NCI-H146 treated with DMSO at 0.1 percent for 48 hours (cell line): ENCODE measurements around the gene MICALL2.

ENCODE experiments used
- DNase-seq: peaks from one replicate; lab custom pipeline; 2025; ENCODE audit not compliant: unreplicated experiment; lab: John Stamatoyannopoulos, UW

The MICALL2 gene

DNA sequence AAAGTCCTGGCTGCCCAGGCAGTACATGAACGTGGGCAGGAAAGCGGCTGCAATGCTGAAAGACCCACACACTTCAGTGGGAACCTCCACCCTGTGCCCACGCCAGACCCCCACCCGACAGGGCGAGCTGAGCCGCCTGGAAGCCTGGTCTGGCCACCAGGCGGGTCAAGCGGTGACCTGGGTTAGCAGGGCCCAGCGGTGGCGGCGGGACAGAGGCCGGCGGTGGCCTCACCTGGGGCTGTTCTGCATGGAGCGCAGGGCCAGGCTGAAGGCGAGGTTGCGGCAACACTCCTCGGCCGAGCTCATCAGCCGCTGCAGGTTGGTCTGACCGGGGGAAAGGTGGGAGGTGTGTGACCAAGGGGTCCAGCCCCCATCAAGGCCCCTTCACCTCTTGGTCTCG is 11.6 kb upstream of the MICALL2 start:
- no peak for DNase-seq

DNA sequence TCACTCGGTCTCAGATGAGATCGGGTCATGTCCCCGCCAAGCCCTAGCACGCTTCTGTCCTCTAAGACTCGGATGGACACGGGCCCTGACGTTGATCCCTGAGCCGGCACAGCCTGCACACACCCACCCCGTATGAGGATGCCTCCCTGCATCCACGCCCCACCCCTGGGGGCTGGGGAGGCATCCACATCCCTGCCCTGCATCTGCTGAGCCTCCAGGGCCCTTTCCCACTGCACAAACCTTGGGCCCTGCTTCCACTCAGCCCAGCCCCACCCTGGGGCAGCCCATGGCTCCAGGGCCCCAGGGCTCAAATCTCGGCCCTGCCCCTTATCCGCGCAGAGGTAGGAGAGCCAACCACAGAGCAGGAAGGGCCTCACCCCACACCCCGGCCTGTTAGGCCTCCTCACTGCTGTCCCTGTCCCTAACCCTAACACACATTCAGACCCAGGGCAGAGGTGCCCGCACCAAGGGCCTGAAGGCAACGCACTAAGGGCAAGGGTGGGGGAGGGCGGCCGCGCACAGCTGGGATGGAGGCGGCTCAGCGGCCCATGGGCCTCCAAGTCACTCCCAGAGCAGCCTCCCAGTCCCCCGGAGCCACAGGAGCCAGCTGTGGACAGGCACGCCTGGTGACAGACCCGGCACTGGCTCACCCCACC is 9.5 kb upstream of the MICALL2 start:
- no peak for DNase-seq

DNA sequence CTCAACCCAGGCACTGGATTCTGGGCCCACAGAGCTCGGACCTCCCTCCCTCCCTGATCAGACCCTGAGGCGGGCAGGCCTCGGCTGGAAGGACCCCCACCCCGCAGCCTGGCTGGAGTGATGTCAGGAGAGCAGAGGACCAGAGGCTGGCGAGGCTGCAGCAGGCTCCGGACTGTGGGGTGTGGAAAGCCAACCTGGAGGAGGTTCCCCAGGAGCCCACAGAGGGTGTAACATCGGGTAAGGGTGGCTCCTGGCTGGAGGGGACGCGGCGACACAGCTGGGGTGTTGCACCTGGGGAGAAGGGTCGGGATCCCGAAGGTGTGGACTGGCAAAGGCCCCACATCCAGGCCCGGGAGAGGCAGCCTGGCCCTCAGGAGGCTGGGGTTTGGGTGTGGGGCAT is 8.9 kb upstream of the MICALL2 start:
- DNase-seq = no peak

DNA sequence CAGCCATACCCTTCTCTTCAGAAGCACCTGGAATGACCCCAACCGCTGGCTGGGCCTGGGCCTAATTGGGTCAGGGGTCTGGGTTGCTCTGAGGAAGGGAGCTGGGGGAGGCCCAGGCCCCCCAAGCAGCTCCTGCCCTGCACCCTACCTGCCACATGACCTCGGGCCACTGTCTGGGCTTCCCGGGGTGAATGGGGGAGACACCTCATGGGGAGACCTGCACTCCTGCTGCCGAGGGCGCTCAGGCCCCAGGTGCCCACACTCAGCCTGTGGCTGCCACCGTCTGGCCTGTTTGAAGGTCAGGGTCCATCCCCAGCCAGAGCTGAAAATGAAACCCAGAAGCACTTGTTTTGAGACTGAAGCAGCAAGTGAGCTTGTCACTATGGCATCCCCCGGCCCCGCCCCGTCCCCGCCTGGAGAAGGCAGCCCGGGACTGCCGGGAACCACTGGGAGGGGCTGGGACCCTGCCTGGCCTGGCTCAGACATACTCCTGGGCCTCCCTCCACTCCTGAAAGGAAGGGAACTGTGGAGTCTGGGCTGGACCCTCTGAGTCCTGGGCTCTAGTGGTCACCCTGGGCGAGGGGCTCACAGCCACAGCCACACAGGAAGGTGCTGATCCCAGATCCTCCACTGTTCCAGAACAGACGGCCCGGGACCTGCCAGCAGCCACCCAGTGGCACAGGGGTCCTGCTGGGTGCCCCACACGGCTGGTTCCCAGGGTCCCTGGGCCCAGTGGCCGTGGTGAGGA is 7.4 kb upstream of the MICALL2 start:
- no peak for DNase-seq

DNA sequence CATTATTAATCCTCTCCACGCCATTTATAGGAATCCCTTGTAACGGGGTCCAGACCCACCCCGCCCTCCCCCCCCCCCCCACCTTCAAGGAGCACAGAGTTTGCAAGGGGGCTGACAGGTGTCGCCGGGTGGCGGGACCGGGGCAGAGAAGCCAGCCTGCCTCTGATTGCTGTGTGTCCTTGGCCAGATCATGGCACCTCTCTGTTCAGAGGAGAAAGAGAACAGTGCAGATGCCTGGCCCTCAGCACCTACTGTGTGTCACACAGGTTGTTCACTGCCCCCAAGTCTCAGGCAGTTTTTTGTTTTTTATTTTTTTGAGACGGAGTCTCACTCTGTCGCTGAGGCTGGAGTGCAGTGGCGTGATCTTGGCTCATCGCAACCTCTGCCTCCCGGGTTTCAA is 5.4 kb upstream of the MICALL2 start:
- no peak for DNase-seq

DNA sequence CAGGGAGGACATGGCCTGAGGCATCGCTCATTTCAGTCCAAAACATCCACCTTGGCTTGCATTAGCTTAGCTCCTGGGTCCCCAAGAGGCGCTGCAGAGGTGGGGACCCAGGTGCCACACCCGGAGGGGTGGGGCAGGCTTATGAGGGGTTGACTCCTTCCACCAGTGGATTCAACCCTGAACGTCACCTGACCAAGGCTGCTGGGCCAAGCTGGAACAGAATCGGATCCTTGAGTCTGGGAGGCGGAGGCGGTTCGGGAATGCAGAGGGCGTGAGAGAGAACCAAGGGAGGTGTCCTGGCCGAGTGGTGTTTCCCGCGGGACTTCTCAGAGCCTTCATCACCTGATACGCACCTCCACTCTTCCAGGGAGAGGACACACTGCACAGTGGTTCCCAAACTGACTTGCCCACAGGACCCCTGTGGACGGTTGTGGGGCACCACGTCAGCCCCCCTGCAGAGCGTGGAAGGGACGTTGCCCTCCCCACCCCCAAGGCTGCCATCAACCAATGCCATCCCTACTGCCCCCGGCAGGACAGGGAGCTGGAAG is 4.5 kb upstream of the MICALL2 start:
- DNase-seq = no peak

DNA sequence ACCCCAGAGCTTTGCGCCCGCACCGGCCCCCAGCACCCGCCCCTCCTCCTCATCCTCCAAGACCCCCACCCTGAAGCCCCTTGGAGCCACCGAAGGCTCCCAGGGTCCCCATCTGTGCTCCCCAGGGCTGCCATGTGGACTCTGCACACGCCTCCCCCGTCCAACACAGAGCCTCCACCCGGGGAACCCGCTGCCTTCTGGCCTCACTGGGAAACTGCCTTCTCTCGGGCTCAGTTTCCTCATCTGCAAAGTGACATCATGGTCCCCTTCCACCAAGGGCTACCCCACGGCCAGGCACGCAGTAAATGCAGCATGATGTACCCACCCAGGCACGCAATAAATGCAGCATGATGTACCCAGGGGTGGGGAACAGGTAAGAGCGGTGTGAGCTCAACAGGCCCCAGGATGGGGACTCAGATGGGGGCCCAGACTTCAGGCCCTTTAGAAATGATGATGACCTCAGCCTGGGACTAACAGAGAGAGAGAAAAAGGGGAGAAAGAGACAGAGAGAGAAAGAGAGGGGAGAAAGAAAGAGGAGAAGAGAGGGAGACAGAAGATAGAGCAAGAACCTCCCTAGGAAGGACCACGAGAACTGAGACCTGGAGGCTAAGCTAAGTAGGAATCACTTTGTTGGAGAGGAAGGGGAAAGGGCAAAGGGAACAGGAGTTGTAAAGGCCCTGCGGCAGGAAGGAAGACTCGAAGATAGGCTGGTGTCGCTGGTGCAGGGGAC is 2.5 kb upstream of the MICALL2 start:
- DNase-seq = no peak

DNA sequence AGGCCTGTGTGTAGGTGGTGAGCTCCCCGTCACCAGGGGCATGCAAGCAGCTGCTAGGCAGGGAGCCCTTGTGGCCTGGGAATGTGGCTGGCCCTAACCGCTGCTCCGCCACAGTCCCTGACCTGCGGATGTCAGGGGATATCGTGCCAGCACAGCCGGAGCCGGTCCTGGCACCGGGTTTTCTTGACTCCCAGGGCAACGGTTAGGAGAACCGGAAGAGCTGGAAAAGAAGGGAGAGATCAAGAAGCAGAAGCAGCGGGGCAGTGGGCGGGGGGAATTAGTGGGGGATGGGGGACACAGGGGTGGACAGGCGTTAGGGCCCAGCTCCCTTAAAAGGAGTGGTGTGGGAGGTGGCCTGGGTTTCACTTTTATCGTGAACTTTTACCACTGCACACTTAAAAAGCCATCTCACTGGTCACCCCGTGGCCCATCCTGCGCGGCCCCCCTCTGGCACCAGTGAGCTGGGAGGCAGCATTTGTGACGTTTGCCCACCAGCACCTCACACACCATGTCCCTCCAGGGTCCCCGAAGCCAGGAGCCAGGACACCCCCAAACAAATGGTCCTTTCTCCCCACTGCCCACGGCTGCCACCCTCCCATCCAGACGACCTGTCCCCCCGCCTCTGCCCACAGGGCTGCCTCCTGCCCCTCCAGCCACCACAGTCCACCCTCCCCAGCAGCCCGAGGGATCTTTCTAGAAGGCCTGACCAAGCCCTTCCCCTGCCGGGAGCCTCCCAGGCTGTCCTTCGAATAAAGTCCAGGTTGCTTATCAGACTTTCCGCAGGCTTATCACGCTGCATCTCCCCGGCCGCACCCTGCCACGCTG is 1.8 kb upstream of the MICALL2 start:
- no peak for DNase-seq

DNA sequence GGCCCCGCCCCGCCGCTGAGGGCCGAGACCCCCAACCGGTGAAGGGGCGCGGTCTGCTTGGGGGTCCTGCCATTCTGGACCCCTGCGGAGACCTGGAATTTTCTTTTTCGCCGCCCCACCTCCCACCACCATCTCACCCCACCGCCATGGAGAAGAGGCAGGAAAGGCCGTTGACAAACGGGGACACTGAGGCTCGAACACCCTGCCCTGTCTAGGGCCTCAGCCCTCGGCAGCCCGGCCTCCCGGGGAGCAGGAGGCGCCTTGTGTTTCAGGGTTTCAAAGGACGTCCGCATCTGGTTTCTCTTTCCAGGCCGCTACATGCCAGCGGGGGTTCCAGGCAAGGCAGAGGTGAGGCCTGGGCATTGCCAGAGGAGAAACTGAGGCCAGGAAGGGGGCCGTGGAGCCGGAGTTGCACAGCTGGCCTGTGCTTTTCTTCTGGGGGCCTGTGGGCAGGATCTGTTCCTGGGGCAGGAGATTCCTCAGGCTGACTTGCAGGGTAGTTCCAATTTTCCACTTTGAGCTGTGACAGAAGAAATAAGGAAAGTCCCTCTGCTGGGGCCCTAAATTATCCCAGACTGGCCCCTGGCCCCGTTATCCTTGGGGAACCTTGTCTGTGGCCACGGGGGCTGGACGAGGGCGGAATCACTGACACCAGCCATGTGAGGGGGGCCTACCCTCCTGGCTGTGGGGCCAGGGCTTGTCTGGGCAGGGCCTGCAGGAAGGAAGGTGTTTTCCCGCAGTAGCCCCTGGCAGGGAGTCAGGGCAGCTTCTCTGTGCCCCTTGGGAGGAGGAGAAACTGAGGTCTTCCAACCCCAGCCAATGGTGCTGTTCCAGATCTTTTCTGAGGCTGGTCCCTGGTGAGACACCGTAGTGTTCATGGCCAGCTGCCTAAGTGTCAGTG is 900 bp upstream of the MICALL2 start:
- DNase-seq = no peak

DNA sequence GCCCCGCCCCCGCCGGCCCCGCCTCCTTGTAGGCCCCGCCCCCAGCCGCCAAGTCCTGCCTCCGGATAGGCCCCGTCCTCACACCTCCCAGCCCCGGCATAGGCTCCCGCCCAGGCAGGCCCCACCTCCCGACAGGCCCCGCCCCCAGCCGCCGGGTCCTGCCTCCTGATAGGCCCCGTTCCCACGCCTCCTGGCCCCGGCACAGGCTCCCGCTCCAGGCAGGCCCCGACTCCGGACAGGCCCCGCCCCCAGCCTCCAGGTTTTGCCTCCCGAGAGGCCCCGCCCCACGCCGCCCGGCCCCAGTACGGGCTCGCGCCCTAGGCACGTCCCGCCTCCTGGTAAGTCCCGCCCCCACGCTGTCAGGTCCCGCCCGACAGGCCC is 232 bp upstream of the MICALL2 start:
- DNase-seq = peak; percentile 89

DNA sequence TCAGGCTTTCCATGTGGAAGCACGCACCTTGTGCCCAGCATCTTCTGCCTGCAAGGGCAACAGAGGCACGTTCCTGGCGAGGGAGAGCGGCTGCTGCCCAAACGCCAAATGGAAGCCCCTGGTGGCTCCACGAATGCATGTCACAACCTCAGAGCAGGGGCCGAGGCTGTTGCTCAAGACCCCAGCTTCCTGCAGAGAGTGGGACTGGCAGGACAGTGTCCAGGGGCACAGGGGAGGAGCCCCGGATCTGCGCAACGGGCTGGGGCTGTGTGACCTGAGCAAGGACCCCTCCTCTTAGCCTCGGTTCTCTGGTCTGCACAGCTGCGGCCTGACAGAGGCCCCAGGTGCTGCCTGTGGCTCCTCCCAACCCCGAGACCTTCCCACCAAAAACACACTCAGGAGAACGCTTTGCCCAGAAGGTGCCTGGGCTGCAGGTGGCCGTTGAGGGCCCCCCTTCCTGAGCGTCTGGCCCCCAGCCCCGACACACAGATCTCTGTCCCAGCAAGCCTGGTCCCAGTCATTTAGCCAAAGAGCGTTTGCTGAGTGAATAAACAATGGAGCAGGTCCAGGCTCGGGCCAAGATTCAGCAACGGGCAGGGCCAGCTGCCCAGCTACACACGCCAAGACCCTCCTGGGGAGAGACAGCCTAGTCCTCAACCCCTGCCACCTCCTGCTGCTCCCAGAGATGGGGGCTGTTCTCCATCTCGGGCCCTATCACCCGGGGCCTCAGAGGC is 1.2 kb downstream of the MICALL2 start:
- DNase-seq = no peak

DNA sequence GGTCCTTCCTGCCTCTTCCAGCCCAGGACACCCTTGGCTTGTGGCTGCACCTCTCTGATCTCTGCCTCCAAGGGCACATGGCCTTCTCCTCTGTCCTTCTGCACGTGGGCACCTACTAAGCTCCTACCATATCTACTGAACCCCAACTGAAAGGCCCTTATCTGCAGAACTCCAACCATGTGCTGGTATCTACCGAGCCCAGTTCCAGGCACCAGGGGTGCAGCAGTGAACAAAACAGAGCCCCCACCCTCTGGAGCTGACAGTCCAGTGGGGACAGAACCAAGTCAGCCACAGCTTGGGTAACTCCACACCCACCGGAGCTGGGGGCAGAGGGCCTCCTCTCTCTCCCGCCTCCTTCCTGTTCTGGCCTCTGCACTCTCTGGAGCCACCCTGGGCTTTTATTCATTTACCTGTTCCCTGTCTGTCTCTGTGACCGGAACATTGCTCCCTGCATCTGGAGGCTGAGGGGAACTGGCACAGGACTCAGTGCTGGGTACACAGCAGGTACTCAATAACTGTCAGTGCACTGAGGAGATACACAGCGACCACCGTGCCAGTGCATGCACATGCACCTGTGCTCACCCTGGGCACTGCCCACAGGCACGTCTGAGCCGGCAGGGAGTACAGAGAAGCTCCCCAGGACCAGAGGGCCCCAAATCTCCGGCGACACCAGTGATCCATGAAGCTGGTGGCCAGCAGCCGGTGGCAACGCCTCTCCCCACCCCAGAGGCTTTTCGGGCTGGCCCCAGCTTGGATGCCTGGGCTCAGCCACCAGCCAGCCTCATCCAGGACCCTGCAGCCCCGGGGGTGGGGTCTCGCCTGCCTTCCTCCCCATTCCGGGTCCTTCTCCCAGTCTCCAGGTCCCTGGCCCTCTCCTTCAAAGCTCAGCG is 2.0 kb downstream of the MICALL2 start:
- no peak for DNase-seq

DNA sequence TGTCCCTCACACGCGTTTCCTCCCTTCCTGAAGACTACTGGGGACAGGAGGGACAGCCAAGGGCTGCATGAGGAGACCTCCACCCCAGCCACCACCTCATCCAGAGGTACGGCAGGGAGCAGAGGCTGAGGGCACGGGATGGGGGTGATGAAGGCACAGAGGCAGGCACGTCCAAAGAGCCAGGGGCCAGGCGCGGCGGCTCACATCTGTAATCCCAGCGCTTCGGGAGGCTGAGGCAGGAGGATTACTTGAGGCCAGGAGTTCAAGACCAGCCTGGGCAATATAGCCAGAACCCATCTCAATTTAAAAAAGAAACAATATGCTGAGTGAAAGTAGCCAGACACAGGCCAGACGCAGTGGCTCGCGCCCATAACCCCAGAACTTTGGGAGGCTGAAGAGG is 3.3 kb downstream of the MICALL2 start:
- DNase-seq = no peak

DNA sequence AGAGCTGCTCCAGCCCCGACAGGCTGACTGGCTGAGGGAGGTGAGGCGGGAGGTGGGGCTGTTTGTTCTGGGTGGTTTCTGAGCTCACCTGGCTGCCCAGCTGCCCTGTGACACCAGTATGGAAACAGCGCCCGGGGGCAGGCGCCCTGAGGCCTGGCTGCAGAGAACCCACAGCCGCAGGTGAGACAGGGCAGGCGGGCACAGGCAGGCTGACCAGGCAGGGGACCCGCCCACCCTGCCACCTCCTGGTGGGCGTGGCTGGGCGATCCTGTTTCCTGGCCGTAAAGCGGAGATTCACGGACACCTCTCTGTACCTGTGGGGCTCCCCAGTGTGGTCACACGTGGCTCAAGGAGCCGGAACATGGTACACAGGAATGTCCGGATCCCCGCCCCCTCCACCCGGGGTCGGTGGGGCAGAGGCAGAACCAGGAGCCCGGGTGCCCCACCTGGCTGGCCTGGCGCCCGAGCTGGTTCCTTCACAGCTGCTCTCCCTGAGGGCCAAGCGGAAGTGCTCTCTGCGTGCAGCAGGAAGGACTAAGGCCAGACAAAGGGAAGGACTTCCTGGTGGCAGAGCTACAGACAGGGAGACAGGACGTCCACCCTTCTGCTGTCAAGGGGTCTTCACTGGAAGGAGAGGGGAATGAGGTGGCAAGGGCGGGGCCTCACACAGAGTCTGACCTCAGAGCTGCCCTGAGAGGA is 3.9 kb downstream of the MICALL2 start:
- peak; percentile 95 for DNase-seq

DNA sequence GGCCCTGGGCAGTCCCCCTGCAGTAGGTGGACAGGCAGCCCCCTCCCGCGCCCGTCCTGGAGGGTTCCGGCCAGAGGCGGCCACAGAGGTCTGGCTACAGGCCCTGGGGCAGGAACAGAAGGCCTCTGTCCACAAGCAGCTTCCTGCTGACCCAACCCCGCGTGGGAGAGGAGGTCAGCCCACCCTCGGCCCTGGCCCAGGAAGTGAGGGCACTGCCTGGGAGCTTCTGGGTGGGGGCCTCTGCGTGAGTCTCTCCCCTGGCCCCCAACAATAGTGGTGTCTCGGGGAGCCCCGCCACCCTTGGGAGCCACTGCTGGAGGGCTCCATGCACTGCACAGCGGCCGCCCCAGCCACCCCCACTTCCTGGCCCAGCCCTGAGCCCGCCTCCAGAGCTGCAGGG is 4.7 kb downstream of the MICALL2 start:
- DNase-seq = no peak

DNA sequence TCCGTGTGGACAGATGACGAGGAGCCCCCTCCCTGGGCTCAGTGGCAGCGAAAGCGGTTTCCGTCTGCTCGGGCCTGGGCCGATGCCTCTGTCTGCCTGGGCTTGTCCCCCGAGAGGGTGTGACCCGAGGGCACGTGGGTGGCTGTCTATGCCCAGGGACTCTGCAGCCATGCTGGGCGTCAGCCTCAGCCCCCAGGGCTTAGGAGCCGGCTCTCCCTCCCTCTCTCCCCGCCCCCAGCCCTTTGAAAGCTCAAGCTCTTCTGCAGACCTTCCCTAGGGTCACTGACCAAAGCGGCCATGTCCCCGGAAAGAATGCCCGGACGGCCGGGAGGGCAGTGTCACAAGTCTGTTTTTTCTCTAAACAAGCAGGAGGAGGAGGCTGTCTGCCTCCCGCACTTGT is 7.1 kb downstream of the MICALL2 start:
- no peak for DNase-seq

DNA sequence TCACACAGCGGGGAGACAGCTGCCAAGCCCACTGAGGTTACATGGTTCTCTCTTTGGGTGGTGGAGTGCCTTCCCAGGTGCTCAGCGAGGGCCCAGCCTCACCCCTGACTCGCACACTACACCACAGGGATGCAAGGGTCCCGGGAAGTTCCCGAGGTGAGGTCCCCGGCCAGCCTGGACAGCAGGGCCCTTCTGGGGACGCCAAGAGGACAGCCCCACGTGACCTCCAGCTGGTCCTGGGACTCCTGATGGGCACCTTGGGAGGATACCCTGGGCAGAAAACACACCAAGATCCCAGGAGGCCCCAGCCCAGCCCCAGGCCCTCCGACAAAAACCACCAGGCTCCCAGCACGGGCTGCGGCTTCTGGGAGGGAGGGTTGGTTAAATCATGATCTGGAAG is 8.3 kb downstream of the MICALL2 start:
- no peak for DNase-seq

DNA sequence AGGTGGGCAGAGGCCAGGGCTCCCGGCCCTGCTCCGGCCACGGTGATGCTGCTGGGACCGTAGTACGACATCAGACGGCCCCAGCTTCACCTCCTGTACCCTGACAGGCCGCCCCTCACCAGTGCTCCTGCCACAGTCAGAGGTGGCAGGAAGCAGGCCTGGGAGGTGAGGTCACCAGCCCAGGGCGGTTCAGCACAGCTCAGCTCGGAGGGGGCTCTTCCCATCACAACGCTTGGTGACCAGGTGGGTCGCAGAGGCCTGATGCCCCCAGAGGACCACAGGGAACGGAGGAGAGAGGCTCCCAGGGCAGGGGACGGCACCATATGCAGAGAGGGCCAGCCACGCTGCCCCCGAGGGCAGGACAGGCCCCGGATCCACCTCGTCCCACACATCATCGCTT is 8.8 kb downstream of the MICALL2 start:
- no peak for DNase-seq
